GM23248 (cell line): Measurements from ENCODE around the gene SPPL2C.

Experiments
- EZH2 ChIP-seq: fragments of 200-600 bp; sonication (generic); IDR thresholded peaks from 2 replicates; pipeline ENCODE4 v1.6.1; 2018; ENCODE audit warnings: antibody characterized with exemption, mild to moderate bottlenecking; ENCODE audit not compliant: insufficient read depth, poor library complexity, severe bottlenecking
- EZH2phosphoT487 ChIP-seq: fragments of 200-600 bp; sonication (generic); IDR thresholded peaks from 2 replicates; pipeline ENCODE4 v1.6.1; 2018; ENCODE audit warnings: antibody characterized with exemption, moderate library complexity, mild to moderate bottlenecking, low read depth; ENCODE audit not compliant: insufficient read depth

DNA sequence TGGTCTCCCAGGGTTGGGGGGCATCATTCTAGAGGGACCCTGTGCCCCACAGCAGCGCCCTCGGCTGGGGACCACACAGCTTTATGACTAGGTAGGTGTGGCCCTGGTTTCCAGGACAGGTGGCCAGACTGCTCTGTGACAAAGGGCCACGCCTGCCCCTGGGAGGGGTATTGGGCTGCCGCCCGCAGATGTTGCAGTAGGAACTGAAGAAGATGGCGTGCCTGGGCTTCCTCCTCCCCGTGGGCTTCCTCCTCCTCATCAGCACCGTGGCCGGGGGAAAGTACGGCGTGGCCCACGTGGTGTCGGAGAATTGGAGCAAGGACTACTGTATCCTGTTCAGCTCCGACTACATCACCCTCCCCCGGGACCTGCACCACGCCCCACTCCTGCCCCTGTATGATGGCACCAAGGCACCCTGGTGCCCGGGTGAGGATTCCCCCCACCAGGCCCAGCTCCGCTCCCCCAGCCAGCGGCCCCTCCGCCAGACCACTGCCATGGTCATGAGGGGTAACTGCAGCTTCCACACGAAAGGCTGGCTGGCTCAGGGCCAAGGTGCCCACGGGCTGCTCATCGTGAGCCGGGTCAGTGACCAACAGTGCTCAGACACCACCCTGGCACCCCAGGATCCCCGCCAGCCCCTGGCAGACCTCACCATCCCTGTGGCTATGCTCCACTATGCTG, at the start of gene SPPL2C:
- TF ChIP-seq EZH2phosphoT487 (no peak), EZH2 (no peak)
